Activated CD4-positive, alpha-beta T cell treated with anti-CD3 and anti-CD28 coated beads, Interleukin-2, amount 10 ng/mL, durations not matched to agents 7 days and 5 days (primary cell): ENCODE data around the gene CCRL2. TPM values are rescaled to one million over a fixed set of nuclear protein-coding genes. Genes with fewer than 3 reads are reported as not detected.

ENCODE experiments used
- CTCF ChIA-PET: fragments of 350-600 bp; sonication (Branson Sonifier 250); formaldehyde crosslinking; loops from one replicate; lab custom pipeline; 2021; ENCODE audit warnings: antibody characterized with exemption; lab: Charles Lee
- POLR2A ChIA-PET: fragments of 350-600 bp; sonication (Branson Sonifier 250); formaldehyde crosslinking; loops from one replicate; lab custom pipeline; 2021; ENCODE audit warnings: antibody characterized with exemption; lab: Charles Lee
- DNase-seq: peaks from one replicate; pipeline ENCODE4 v3.0.0-alpha.2; 2020
- H3K27ac Mint-ChIP-seq: one replicate; pipeline ENCODE4 v1.8.0; 2021; ENCODE audit warnings: mild to moderate bottlenecking, moderate library complexity, mixed read lengths
- H3K27me3 Mint-ChIP-seq: one replicate; pipeline ENCODE4 v1.8.0; 2021; ENCODE audit warnings: mixed read lengths
- H3K36me3 Mint-ChIP-seq: one replicate; pipeline ENCODE4 v1.8.0; 2021; ENCODE audit warnings: low read depth, mixed read lengths
- H3K4me1 Mint-ChIP-seq: one replicate; pipeline ENCODE4 v1.8.0; 2021; ENCODE audit warnings: mixed read lengths
- H3K4me3 Mint-ChIP-seq: one replicate; pipeline ENCODE4 v1.8.0; 2021; ENCODE audit warnings: mild to moderate bottlenecking, moderate library complexity, mixed read lengths
- H3K9me3 Mint-ChIP-seq: one replicate; pipeline ENCODE4 v1.8.0; 2021; ENCODE audit warnings: mixed read lengths
- total RNA-seq, 2 experiments: library from RNA; stranded (reverse); gene quantifications; one replicate each; pipeline ENCODE4 v1.2.3, GENCODE V29; 2021

The CCRL2 gene, protein sequence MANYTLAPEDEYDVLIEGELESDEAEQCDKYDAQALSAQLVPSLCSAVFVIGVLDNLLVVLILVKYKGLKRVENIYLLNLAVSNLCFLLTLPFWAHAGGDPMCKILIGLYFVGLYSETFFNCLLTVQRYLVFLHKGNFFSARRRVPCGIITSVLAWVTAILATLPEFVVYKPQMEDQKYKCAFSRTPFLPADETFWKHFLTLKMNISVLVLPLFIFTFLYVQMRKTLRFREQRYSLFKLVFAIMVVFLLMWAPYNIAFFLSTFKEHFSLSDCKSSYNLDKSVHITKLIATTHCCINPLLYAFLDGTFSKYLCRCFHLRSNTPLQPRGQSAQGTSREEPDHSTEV
- total RNA-seq = 1 to 10 TPM; 5.3 to 5.8 TPM

DNA sequence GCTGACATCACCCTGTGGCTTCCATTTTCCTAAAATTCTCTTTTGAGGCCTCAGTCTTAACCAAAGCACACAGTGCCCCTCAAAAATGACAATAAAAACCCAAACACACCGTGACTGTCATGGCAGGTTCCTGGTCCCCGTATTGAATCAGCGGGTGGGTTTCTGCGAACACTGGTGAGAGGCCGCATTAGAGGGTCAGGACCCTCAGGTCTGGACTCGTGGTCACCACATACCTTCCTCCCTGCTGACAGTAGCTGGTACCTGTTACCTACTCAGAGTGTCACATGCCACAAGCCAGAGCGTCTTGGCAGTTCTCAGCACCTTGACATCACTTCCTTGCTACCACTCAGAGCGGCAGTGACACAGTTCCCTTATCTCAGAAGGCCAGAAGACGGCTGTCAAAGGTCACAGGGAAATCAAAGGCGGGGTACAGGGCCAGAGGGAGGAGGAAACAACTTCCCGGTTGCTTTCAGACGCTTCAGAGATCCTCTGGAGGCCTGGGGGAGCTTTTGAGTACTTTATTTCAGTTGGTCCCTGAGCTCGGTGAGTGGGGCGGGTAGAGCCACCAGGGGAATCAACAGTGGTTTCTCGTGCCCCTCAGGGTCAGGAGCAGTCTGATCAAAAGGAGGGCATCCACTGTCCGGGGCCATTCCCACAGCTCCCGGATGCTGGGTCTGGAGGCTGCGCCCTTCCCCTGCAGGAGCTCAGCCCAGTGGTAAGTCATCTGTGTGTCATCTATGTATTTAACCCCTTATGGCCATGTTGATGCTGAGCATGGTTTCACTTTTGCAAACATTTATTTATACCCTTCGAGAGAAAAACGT is at the start of gene CCRL2, which contains the start of gene CCR5AS:
CCRL2 (plus strand) TSS at position 472 of the 824 bp plus-strand sequence. CDS start 821 bp downstream, outside the sequence.
CCR5AS (minus strand) TSS at position 279 of the 824 bp plus-strand sequence.
- Mint-ChIP-seq H3K27me3 (peaks cover 7% of the 10 kb centered on the region), H3K4me1 (peaks cover 40% of the 10 kb centered on the region), H3K4me3 (peak within 1 kb of the TSS; percentile 77), H3K9me3 (peaks cover 3% of the 10 kb centered on the region), H3K27ac (peak within 1 kb of the TSS; percentile 93), H3K36me3 (peaks cover 12% of the 10 kb centered on the region)
- ChIA-PET POLR2A (no interaction called here), CTCF (interaction anchor here (0.9 to 2.4 kb wide), 5 partner anchors 9 to 82 kb away, joined by 3 to 9 read pairs (median 5); no protein-coding TSS in a partner anchor)
- peak; percentile 61 for DNase-seq

DNA sequence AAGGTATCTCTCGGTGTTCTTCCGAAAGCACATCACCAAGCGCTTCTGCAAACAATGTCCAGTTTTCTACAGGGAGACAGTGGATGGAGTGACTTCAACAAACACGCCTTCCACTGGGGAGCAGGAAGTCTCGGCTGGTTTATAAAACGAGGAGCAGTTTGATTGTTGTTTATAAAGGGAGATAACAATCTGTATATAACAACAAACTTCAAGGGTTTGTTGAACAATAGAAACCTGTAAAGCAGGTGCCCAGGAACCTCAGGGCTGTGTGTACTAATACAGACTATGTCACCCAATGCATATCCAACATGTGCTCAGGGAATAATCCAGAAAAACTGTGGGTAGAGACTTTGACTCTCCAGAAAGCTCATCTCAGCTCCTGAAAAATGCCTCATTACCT is 48.6 kb upstream of the CCRL2 start:
- POLR2A ChIA-PET = no interaction called here
- peaks cover 43% of the 10 kb centered on the region for H3K36me3 Mint-ChIP-seq

DNA sequence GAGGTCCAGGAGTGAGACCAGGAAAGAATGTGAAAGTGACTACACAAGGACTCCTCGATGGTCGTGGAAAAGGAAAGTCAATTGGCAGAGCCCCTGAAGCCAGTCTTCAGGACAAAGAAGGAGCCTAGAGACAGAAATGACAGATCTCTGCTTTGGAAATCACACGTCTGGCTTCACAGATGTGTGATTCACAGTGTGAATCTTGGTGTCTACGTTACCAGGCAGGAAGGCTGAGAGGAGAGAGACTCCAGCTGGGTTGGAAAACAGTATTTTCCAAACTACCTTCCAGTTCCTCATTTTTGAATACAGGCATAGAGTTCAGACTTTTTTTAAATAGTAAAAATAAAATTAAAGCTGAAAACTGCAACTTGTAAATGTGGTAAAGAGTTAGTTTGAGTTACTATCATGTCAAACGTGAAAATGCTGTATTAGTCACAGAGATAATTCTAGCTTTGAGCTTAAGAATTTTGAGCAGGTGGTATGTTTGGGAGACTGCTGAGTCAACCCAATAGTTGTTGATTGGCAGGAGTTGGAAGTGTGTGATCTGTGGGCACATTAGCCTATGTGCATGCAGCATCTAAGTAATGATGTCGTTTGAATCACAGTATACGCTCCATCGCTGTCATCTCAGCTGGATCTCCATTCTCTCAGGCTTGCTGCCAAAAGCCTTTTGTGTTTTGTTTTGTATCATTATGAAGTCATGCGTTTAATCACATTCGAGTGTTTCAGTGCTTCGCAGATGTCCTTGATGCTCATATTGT is 47.1 kb upstream of the CCRL2 start:
- ChIA-PET POLR2A (interaction anchor here (0.7 kb wide), 1 partner anchor 164 kb away, joined by 3 read pairs; no protein-coding TSS in a partner anchor), CTCF (interaction anchor here (0.9 to 2.1 kb wide), 4 partner anchors 8 to 84 kb away, joined by 3 to 8 read pairs (median 5); partner anchors contain the start of gene CCR5)
- peaks cover 51% of the 10 kb centered on the region for H3K4me1 Mint-ChIP-seq
- H3K4me3 Mint-ChIP-seq = no peak overlapping the region
- no peak for DNase-seq
- peak overlapping the region; percentile 19 for H3K27ac Mint-ChIP-seq
- peaks cover 35% of the 10 kb centered on the region for H3K36me3 Mint-ChIP-seq
- H3K27me3 Mint-ChIP-seq = peaks cover 49% of the 10 kb centered on the region
- H3K9me3 Mint-ChIP-seq = no peaks in the 10 kb centered on the region

More for the DNA sequence above, 48.6 kb upstream of the CCRL2 start:
- no peak for DNase-seq
- no peaks in the 10 kb centered on the region for H3K9me3 Mint-ChIP-seq
- no peak overlapping the region for H3K27ac Mint-ChIP-seq
- CTCF ChIA-PET = interaction anchor here (2.1 kb wide), 1 partner anchor 10 kb away, joined by 8 read pairs; no protein-coding TSS in a partner anchor
- peaks cover 47% of the 10 kb centered on the region for H3K27me3 Mint-ChIP-seq
- H3K4me3 Mint-ChIP-seq = no peak overlapping the region
- H3K4me1 Mint-ChIP-seq = peaks cover 65% of the 10 kb centered on the region

DNA sequence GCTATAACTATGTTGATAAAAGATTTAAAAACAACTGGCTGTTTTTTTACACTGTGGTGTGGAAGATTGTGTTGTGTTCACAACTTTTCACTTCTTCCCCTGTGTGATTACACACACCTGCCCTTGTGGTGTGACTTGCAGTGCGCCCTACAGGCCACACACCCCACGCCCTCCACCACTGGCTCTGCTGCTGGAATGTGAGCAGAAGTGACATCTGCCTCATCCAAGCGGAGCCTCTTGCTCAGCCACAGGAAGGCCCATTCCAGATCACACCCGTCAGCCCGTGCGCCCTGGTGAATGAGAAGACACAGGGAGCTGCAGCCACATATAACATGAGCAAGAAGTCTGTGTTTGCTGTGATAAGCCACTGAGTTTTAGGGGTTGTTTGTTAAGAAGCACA is 46.2 kb upstream of the CCRL2 start:
- Mint-ChIP-seq H3K27ac (no peak overlapping the region), H3K4me3 (no peak overlapping the region), H3K27me3 (peaks cover 43% of the 10 kb centered on the region), H3K36me3 (peaks cover 27% of the 10 kb centered on the region), H3K4me1 (peaks cover 45% of the 10 kb centered on the region), H3K9me3 (peaks cover under 1% of the 10 kb centered on the region)
- DNase-seq = no peak
- CTCF ChIA-PET = interaction anchor here (1.2 kb wide), 1 partner anchor 84 kb away, joined by 4 read pairs; no protein-coding TSS in a partner anchor
- POLR2A ChIA-PET = no interaction called here

DNA sequence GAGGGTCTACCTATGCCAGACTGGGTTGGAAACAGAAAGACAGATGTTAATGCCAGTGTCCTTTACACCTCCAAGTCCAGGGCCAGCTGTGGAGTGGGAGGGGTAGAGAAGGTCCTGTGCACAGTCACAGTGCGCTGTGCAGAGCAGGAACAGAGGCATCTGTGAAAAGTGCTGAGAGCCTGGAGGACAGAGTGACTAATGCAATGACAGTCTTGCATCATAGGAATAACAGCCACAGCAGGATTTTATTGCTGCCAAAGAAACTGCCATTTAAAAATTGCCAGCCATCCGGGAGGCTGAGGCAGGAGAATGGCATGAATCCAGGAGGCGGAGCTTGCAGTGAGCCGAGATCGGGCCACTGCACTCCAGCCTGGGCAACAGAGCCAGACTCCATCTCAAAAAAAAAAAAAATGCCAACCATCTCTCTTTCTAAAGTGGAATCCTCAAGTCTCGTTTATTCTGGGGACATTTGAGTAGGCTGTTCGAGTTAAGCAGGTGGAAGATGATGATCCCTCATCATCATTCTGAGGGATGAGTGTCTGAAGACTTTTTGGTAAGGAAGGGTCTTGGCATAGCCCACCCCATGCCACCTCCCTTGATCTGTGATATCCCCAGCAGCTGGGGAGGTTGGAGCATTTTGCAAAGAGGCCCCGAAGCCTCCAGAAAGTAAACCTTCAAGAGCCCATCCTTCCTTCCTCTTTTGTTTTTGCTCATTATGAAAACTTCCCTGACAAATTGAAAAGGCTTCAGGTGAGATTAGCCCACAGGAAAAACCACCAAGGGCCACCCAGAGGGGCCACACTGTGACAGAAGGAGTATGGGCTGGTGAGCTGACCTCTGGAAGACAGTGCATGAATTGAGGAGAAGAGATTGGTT is 45.4 kb upstream of the CCRL2 start:
- peaks cover 43% of the 10 kb centered on the region for H3K4me1 Mint-ChIP-seq
- H3K36me3 Mint-ChIP-seq = peaks cover 23% of the 10 kb centered on the region
- H3K27me3 Mint-ChIP-seq = peaks cover 44% of the 10 kb centered on the region
- DNase-seq = no peak
- no peak overlapping the region for H3K27ac Mint-ChIP-seq
- ChIA-PET CTCF (interaction anchor here (0.8 to 1.2 kb wide), 2 partner anchors 85 kb away, joined by 3 to 4 read pairs; no protein-coding TSS in a partner anchor), POLR2A (no interaction called here)
- no peak overlapping the region for H3K4me3 Mint-ChIP-seq
- peaks cover 4% of the 10 kb centered on the region for H3K9me3 Mint-ChIP-seq

DNA sequence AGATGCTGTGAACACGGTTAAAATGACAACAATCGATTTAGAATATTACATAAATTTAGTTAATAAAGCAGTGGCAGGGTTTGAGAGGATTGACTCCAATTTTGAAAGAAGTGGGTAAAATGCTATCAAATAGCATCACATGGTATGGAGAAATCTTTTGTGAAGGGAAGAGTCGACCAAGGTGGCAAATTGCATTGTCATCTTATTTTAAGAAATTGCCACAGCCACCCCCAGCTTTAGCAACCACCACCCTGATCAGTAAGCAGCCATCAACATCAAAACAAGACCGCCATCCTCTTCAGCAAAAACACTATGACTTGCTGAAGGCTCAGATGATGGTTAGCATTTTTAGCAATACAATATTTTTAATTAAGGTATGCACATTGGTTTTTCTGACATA is 42.0 kb upstream of the CCRL2 start:
- H3K27ac Mint-ChIP-seq = no peak overlapping the region
- DNase-seq = no peak
- CTCF ChIA-PET = interaction anchor here (1.0 to 3.2 kb wide), 3 partner anchors 14 to 166 kb away, joined by 3 to 8 read pairs (median 4); no protein-coding TSS in a partner anchor
- peaks cover 6% of the 10 kb centered on the region for H3K36me3 Mint-ChIP-seq
- peaks cover 49% of the 10 kb centered on the region for H3K4me1 Mint-ChIP-seq
- H3K27me3 Mint-ChIP-seq = peaks cover 32% of the 10 kb centered on the region
- POLR2A ChIA-PET = no interaction called here
- no peak overlapping the region for H3K4me3 Mint-ChIP-seq
- H3K9me3 Mint-ChIP-seq = peaks cover 4% of the 10 kb centered on the region

DNA sequence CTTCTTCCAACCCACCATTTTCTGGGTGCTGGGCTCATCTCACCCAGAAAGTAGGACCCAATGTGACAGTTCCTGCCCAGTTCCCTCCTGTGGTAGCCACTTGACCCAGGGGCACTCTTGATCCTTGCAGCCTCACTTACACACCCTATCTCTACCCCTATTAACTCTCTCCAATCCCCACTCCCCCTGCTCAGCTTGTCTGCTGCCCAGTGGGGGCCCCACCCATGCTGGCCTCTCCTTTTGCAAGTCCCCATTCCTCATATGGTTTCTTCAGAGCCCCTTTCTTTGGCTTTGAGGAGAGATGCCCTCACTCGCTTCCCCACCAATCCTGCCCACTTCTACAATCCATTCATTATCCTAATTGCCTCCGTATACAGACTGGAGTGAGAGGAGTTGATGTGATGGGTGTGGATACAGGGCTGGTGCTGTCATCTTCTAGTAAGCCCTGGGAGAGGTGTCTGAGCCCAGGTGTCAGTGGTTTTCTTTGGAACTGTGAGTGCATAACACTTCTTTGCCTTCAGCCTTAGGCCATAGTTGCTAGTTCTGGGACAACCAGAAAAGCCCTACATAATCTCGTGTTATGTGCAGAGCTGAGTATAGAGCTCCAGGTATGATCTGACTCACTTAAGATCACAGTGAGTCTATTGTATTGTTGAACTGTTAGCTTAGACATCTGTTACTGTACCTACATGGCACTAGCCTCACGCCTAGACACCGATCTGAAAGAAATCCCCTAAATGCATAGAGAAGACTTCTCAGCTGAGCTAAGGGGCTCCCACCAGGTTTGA is 41.1 kb upstream of the CCRL2 start:
- no peak overlapping the region for H3K27ac Mint-ChIP-seq
- H3K27me3 Mint-ChIP-seq = peaks cover 31% of the 10 kb centered on the region
- CTCF ChIA-PET = interaction anchor here (1.1 to 3.2 kb wide), 2 partner anchors 15 to 59 kb away, joined by 3 to 8 read pairs; no protein-coding TSS in a partner anchor
- no peak overlapping the region for H3K4me3 Mint-ChIP-seq
- peaks cover 4% of the 10 kb centered on the region for H3K9me3 Mint-ChIP-seq
- no peak for DNase-seq
- POLR2A ChIA-PET = no interaction called here
- H3K36me3 Mint-ChIP-seq = peaks cover 4% of the 10 kb centered on the region
- H3K4me1 Mint-ChIP-seq = peaks cover 50% of the 10 kb centered on the region

DNA sequence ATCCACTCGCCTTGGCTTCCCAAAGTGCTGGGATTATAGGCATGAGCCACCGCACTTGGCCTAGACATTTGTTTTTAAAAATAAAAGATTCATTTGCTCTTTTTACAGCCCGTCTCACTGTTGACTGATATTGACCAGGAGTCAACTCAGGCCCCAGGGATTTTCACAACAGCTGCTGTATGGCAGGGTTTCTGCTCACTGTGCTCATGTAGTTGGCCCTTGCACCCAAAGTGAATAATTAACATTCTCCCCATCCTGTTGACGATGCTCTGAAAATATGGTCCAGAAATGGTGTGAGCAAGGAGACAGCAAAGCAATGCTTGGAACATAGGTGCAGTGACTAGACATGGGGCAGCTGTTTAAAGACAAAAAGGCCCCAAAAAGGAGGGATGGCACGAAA is 39.2 kb upstream of the CCRL2 start:
- H3K27me3 Mint-ChIP-seq = peaks cover 32% of the 10 kb centered on the region
- ChIA-PET CTCF (interaction anchor here (0.7 to 6.1 kb wide), 22 partner anchors 8 to 373 kb away, joined by 3 to 42 read pairs (median 8); partner anchors contain the start of genes CCR1, CCR2 and FYCO1), POLR2A (no interaction called here)
- no peak overlapping the region for H3K4me3 Mint-ChIP-seq
- no peak overlapping the region for H3K27ac Mint-ChIP-seq
- no peak for DNase-seq
- peaks cover 6% of the 10 kb centered on the region for H3K36me3 Mint-ChIP-seq
- peaks cover 4% of the 10 kb centered on the region for H3K9me3 Mint-ChIP-seq
- peaks cover 53% of the 10 kb centered on the region for H3K4me1 Mint-ChIP-seq

DNA sequence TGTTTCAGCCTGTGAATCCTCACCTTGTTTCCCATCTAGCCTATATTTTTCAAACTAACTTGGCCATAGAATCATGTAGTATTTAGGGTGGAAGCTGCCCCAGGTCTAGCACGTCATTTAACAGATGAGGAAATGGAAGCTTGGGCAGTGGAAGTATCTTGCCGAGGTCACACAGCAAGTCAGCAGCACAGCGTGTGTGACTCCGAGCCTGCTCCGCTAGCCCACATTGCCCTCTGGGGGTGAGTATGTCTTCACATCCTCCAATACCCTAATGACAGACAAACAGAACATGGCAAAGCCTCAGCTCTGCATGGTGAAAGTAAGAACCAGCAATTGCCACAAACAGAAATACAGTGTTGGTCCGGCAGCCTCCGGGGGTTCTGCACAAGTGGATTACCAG is 38.5 kb upstream of the CCRL2 start:
- peak overlapping the region; percentile 41 for H3K27ac Mint-ChIP-seq
- peak; percentile 55 for DNase-seq
- ChIA-PET CTCF (interaction anchor here (0.7 to 6.1 kb wide), 34 partner anchors 9 to 1330 kb away, joined by 3 to 42 read pairs (median 5); partner anchors contain the start of genes CCR1, CCR2 and FYCO1), POLR2A (no interaction called here)
- peaks cover 4% of the 10 kb centered on the region for H3K9me3 Mint-ChIP-seq
- peaks cover 54% of the 10 kb centered on the region for H3K4me1 Mint-ChIP-seq
- no peak overlapping the region for H3K4me3 Mint-ChIP-seq
- peaks cover 37% of the 10 kb centered on the region for H3K27me3 Mint-ChIP-seq
- H3K36me3 Mint-ChIP-seq = peaks cover 7% of the 10 kb centered on the region

DNA sequence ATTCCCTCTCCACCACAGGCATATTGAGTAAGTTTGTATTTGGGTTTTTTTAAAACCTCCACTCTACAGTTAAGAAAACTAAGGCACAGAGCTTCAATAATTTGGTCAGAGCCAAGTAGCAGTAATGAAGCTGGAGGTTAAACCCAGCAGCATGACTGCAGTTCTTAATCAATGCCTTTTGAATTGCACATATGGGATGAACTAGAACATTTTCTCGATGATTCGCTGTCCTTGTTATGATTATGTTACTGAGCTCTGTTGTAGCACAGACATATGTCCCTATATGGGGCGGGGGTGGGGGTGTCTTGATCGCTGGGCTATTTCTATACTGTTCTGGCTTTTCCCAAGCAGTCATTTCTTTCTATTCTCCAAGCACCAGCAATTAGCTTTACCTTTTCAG is 37.9 kb upstream of the CCRL2 start:
- H3K9me3 Mint-ChIP-seq = peaks cover 4% of the 10 kb centered on the region
- CTCF ChIA-PET = interaction anchor here (0.6 to 6.1 kb wide), 41 partner anchors 9 to 1331 kb away, joined by 3 to 42 read pairs (median 4); partner anchors contain the start of genes CCR1, CCR2, CCR3 and FYCO1
- H3K4me3 Mint-ChIP-seq = no peak overlapping the region
- DNase-seq = no peak
- H3K36me3 Mint-ChIP-seq = peaks cover 8% of the 10 kb centered on the region
- peaks cover 54% of the 10 kb centered on the region for H3K4me1 Mint-ChIP-seq
- peak overlapping the region; percentile 81 for H3K27ac Mint-ChIP-seq
- POLR2A ChIA-PET = interaction anchor here (1.8 kb wide), 1 partner anchor 69 kb away, joined by 7 read pairs; no protein-coding TSS in a partner anchor
- peaks cover 34% of the 10 kb centered on the region for H3K27me3 Mint-ChIP-seq
